HCT116 (cell line): Measurements from ENCODE around the gene ZKSCAN4. TPM values are rescaled to one million over a fixed set of nuclear protein-coding genes. Genes with fewer than 3 reads are reported as not detected.

Experiments used
- ATAC-seq: fragments of 200-7000 bp; cut with Tn5 transposase; 2 replicates; pipeline ENCODE4 v1.9.1; 2020; ENCODE audit warnings: mild to moderate bottlenecking, moderate library complexity
- BruUV-seq: library from RNA; stranded (reverse); fragments of 400-500 nt; replicated peaks from 2 replicates; lab custom pipeline; 2021; lab: Mats Ljungman, UMichigan
- CTCF ChIA-PET: fragments of 300-600 bp; sonication (Branson Sonifier 250); formaldehyde crosslinking; loops from one replicate; lab custom pipeline; 2021; ENCODE audit warnings: antibody characterized with exemption; lab: Charles Lee
- POLR2A ChIA-PET: fragments of 300-600, 350-600 bp; sonication (Branson Sonifier 250); formaldehyde crosslinking; loops from one replicate; lab custom pipeline; 2021; ENCODE audit warnings: antibody characterized with exemption; lab: Charles Lee
- RAD21 ChIA-PET, 2 experiments: fragments of 300-600 bp; sonication (Branson Sonifier 250); formaldehyde crosslinking; loops; one replicate each; lab custom pipeline; 2023; ENCODE audit warnings: low total read pairs in 2 of 2; ENCODE audit not compliant: uncharacterized antibody in 2 of 2, unreplicated experiment in 2 of 2, low non-redundant PET in 1 of 2; lab: Charles Lee
- DNase-seq: peaks from one replicate; pipeline ENCODE4 v3.0.0-alpha.2; 2010; ENCODE audit warnings: low read depth, low spot score
- H2AFZ ChIP-seq: fragments of 200-600 bp; shearing (Covaris generic), sonication (generic); 2 replicates; pipeline ENCODE4 v1.6.1; 2017; ENCODE audit warnings: low read depth, mixed run types, mixed read lengths, antibody characterized with exemption, low read length; ENCODE audit not compliant: poor library complexity, severe bottlenecking
- H3K27ac ChIP-seq: 2 replicates; pipeline ENCODE4 v1.5.1; 2012; ENCODE audit warnings: low read depth, low read length
- H3K27me3 ChIP-seq: fragments of 200-600 bp; sonication (generic); 2 replicates; pipeline ENCODE4 v1.6.1; 2016; ENCODE audit warnings: mixed run types, low read length, mixed read lengths; ENCODE audit not compliant: insufficient read depth
- H3K36me3 ChIP-seq, 2 experiments: fragments of 200-500 bp in 1 of 2; fragments of 200-600 bp in 1 of 2; sonication (Bioruptor generic) in 1 of 2; sonication (generic) in 1 of 2; 2 replicates each; pipeline versions ENCODE4 v1.5.1 to v1.6.1; 2014 to 2016; ENCODE audit warnings: low read length in 2 of 2, inconsistent platforms in 1 of 2, mixed read lengths in 1 of 2, mixed run types in 1 of 2; ENCODE audit not compliant: insufficient read depth in 2 of 2, control insufficient read depth in 1 of 2
- H3K4me1 ChIP-seq, 2 experiments: fragments of 200-600 bp in 1 of 2; sonication (generic) in 1 of 2; 2 replicates each; pipeline versions ENCODE4 v1.5.1 to v1.6.1; 2012 to 2017; ENCODE audit warnings: low read length in 2 of 2, inconsistent platforms in 1 of 2, mild to moderate bottlenecking in 1 of 2, mixed read lengths in 1 of 2, mixed run types in 1 of 2, moderate library complexity in 1 of 2; ENCODE audit not compliant: insufficient read depth in 2 of 2, control insufficient read depth in 1 of 2
- H3K4me2 ChIP-seq: fragments of 200-600 bp; sonication (generic); 2 replicates; pipeline ENCODE4 v1.6.1; 2017; ENCODE audit warnings: mixed run types, low read length, mixed read lengths
- H3K4me3 ChIP-seq, 2 experiments: fragments of 200-600 bp in 1 of 2; sonication (generic) in 1 of 2; replicated peaks in 1 of 2; 2 replicates each; pipeline ENCODE4 v1.5.1; 2011 to 2016; ENCODE audit warnings: low read length in 2 of 2, control low read depth in 1 of 2, low read depth in 1 of 2, mild to moderate bottlenecking in 1 of 2, mixed read lengths in 1 of 2, mixed run types in 1 of 2
- H3K79me2 ChIP-seq: fragments of 200-600 bp; sonication (generic); 2 replicates; pipeline ENCODE4 v1.6.1; 2017; ENCODE audit warnings: mild to moderate bottlenecking, mixed run types, low read length, moderate library complexity, mixed read lengths; ENCODE audit not compliant: insufficient read depth
- H3K9ac ChIP-seq: fragments of 200-600 bp; sonication (generic); 2 replicates; pipeline ENCODE4 v1.6.1; 2016; ENCODE audit warnings: low read length, mixed read lengths
- H3K9me2 ChIP-seq: fragments of 200-600 bp; sonication (generic), shearing (Covaris generic); 2 replicates; pipeline ENCODE4 v1.6.1; 2017; ENCODE audit warnings: mixed run types, mild to moderate bottlenecking, moderate library complexity; ENCODE audit not compliant: insufficient read depth
- H3K9me3 ChIP-seq, 2 experiments: fragments of 200-500 bp in 1 of 2; fragments of 200-600 bp in 1 of 2; sonication (Bioruptor generic) in 1 of 2; sonication (generic) in 1 of 2; 2 replicates each; pipeline ENCODE4 v1.6.1; 2014 to 2017; ENCODE audit warnings: low read length in 2 of 2, mixed read lengths in 2 of 2, inconsistent platforms in 1 of 2, low read depth in 1 of 2, mild to moderate bottlenecking in 1 of 2, mixed run types in 1 of 2, moderate library complexity in 1 of 2; ENCODE audit not compliant: control insufficient read depth in 1 of 2, insufficient read depth in 1 of 2
- H4K20me1 ChIP-seq: fragments of 200-600 bp; sonication (generic), shearing (Covaris generic); 2 replicates; pipeline ENCODE4 v1.6.1; 2017; ENCODE audit warnings: mixed run types, mild to moderate bottlenecking, moderate library complexity; ENCODE audit not compliant: insufficient read depth
- CTCF ChIP-seq, 3 experiments: fragments of 200-600 bp in 1 of 3; sonication (generic) in 1 of 3; IDR thresholded peaks in 2 of 3; conservative IDR thresholded peaks in 1 of 3; 2 replicates each; pipeline ENCODE4 v1.5.1; 2012 to 2017; ENCODE audit warnings: low read depth in 2 of 3, low read length in 2 of 3, antibody characterized with exemption in 1 of 3, borderline replicate concordance in 1 of 3, control low read depth in 1 of 3, mild to moderate bottlenecking in 1 of 3, mixed read lengths in 1 of 3, mixed run types in 1 of 3, moderate library complexity in 1 of 3; ENCODE audit not compliant: insufficient read depth in 1 of 3
- ELF1 ChIP-seq: IDR thresholded peaks from 2 replicates; pipeline ENCODE4 v1.6.1; 2012; ENCODE audit warnings: low read depth, borderline replicate concordance
- EZH2phosphoT487 ChIP-seq: fragments of 200-600 bp; IDR thresholded peaks from 2 replicates; pipeline ENCODE4 v1.6.1; 2018; ENCODE audit warnings: antibody characterized with exemption, borderline replicate concordance
- FOSL1 ChIP-seq: IDR thresholded peaks from 2 replicates; pipeline ENCODE4 v1.6.1; 2012; ENCODE audit warnings: low read depth
- POLR2AphosphoS5 ChIP-seq: IDR thresholded peaks from 2 replicates; pipeline ENCODE4 v1.6.1; 2011; ENCODE audit warnings: mild to moderate bottlenecking, low read depth, low read length, moderate library complexity
- RAD21 ChIP-seq: IDR thresholded peaks from 2 replicates; pipeline ENCODE4 v1.6.1; 2012; ENCODE audit warnings: low read depth, mild to moderate bottlenecking
- SP1 ChIP-seq: IDR thresholded peaks from 2 replicates; pipeline ENCODE4 v1.6.1; 2012; ENCODE audit warnings: low read depth
- SRF ChIP-seq: IDR thresholded peaks from 2 replicates; pipeline ENCODE4 v1.6.1; 2012; ENCODE audit warnings: low read depth
- YY1 ChIP-seq: IDR thresholded peaks from 2 replicates; pipeline ENCODE4 v1.6.1; 2011; ENCODE audit warnings: low read length, low read depth, moderate library complexity, mild to moderate bottlenecking; ENCODE audit not compliant: insufficient replicate concordance; ENCODE audit errors: extremely low read depth
- ZFX ChIP-seq: fragments of 450-650 bp; IDR thresholded peaks from 2 replicates; pipeline ENCODE4 v1.6.1; 2017
- ZNF274 ChIP-seq: fragments of 200-500 bp; sonication (Bioruptor generic); IDR thresholded peaks from 2 replicates; pipeline ENCODE4 v1.6.1; 2014; ENCODE audit warnings: mild to moderate bottlenecking, low read depth, low read length, inconsistent platforms
- intact Hi-C: fragments of 100-400 bp; cut with micrococcal nuclease; formaldehyde crosslinking; loops from 2 replicates; pipeline ENCODE4 v1.10.0; 2022
- total RNA-seq: library from RNA; stranded (reverse); gene quantifications from one replicate; pipeline ENCODE4 v1.2.1, GENCODE V29; 2021; ENCODE audit not compliant: unreplicated experiment
- TF ChIP-seq, protein P1 (sequence below): IDR thresholded peaks from 2 replicates; pipeline ENCODE4 v1.6.1; 2012; ENCODE audit warnings: low read depth
- TF ChIP-seq, protein P2 (sequence below): IDR thresholded peaks from 2 replicates; pipeline ENCODE4 v1.6.1; 2012
- TF ChIP-seq, protein P3 (sequence below): IDR thresholded peaks from 2 replicates; pipeline ENCODE4 v1.6.1; 2011; ENCODE audit warnings: mild to moderate bottlenecking, low read length, moderate library complexity; ENCODE audit not compliant: insufficient replicate concordance; ENCODE audit errors: extremely low read depth

The ZKSCAN4 gene
- total RNA-seq, 1 experiment from 2014 or later, result 4.8 TPM

GRCh38 chr6:28277746-28278145 is 25.7 kb upstream of the ZKSCAN4 start (continued):
- TF ChIP-seq, protein P1, sequence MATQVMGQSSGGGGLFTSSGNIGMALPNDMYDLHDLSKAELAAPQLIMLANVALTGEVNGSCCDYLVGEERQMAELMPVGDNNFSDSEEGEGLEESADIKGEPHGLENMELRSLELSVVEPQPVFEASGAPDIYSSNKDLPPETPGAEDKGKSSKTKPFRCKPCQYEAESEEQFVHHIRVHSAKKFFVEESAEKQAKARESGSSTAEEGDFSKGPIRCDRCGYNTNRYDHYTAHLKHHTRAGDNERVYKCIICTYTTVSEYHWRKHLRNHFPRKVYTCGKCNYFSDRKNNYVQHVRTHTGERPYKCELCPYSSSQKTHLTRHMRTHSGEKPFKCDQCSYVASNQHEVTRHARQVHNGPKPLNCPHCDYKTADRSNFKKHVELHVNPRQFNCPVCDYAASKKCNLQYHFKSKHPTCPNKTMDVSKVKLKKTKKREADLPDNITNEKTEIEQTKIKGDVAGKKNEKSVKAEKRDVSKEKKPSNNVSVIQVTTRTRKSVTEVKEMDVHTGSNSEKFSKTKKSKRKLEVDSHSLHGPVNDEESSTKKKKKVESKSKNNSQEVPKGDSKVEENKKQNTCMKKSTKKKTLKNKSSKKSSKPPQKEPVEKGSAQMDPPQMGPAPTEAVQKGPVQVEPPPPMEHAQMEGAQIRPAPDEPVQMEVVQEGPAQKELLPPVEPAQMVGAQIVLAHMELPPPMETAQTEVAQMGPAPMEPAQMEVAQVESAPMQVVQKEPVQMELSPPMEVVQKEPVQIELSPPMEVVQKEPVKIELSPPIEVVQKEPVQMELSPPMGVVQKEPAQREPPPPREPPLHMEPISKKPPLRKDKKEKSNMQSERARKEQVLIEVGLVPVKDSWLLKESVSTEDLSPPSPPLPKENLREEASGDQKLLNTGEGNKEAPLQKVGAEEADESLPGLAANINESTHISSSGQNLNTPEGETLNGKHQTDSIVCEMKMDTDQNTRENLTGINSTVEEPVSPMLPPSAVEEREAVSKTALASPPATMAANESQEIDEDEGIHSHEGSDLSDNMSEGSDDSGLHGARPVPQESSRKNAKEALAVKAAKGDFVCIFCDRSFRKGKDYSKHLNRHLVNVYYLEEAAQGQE, result no peak
- TF ChIP-seq, protein P2, sequence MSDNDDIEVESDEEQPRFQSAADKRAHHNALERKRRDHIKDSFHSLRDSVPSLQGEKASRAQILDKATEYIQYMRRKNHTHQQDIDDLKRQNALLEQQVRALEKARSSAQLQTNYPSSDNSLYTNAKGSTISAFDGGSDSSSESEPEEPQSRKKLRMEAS, result no peak
- TF ChIP-seq CTCF (IDR thresholded peaks at IDR 0.05 in 2 of 3, conservative IDR thresholded peaks at IDR 0.05 in 1 of 3; ENCODE audit: borderline replicate concordance in 1 of 3, insufficient read depth in 1 of 3, low read depth in 2 of 3, low read length in 2 of 3) (no peak), YY1 (no peak), POLR2AphosphoS5 (no peak), SRF (no peak)

GRCh38 chr6:28274888-28275287 is 22.8 kb upstream of the ZKSCAN4 start:
- peaks cover 4% of the 10 kb centered on the region; the same call in 1 of the 2 replicates for H3K79me2 ChIP-seq
- ChIA-PET RAD21 (no interaction called here), POLR2A (no interaction called here)
- no peak overlapping the region for H3K9ac ChIP-seq
- no peak overlapping the region for H3K4me2 ChIP-seq
- H4K20me1 ChIP-seq, result no peaks in the 10 kb centered on the region
- TF ChIP-seq, protein P3, sequence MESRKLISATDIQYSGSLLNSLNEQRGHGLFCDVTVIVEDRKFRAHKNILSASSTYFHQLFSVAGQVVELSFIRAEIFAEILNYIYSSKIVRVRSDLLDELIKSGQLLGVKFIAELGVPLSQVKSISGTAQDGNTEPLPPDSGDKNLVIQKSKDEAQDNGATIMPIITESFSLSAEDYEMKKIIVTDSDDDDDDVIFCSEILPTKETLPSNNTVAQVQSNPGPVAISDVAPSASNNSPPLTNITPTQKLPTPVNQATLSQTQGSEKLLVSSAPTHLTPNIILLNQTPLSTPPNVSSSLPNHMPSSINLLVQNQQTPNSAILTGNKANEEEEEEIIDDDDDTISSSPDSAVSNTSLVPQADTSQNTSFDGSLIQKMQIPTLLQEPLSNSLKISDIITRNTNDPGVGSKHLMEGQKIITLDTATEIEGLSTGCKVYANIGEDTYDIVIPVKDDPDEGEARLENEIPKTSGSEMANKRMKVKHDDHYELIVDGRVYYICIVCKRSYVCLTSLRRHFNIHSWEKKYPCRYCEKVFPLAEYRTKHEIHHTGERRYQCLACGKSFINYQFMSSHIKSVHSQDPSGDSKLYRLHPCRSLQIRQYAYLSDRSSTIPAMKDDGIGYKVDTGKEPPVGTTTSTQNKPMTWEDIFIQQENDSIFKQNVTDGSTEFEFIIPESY, result no peak
- TF ChIP-seq FOSL1, result no peak
- TF ChIP-seq ZNF274, result no peak
- no peak for TF ChIP-seq EZH2phosphoT487
- TF ChIP-seq RAD21, result no peak
- no peak for TF ChIP-seq ZFX
- no peak for TF ChIP-seq SP1
- TF ChIP-seq YY1, result no peak
- no peak for TF ChIP-seq SRF
- TF ChIP-seq ELF1, result no peak
- TF ChIP-seq, protein P2, result no peak
- TF ChIP-seq, all 23 proteins: peak for 0
- Histone ChIP-seq H2AFZ (no peak overlapping the region), H3K27me3 (no peaks in the 10 kb centered on the region), H3K4me3 (no peak overlapping the region), H3K27ac (no peak overlapping the region), H3K4me1 (peaks cover 0 to 4% of the 10 kb centered on the region in 2 experiments; a peak in 3 of 4 replicates), H3K9me2 (no peaks in the 10 kb centered on the region), H3K9me3 (no peaks in the 10 kb centered on the region), H3K36me3 (peaks cover 20 to 23% of the 10 kb centered on the region in 2 experiments; a peak in 2 of 4 replicates)
- BruUV-seq, result no TSS peak
- intact Hi-C loops, result no loop called here
- no peak for ATAC-seq
- no peak for DNase-seq
- CTCF ChIA-PET, result no interaction called here
